Naive B cell (primary cell): Measurements from ENCODE around the gene FMNL2. TPM values are rescaled to one million over a fixed set of nuclear protein-coding genes. Genes with fewer than 3 reads are reported as not detected.
A peak's percentile ranks its signal among the peaks of the same experiment; 100 is the strongest.

Experiments used
- ATAC-seq, 2 donors: fragments of 150-1000 bp; cut with Tn5 transposase; 2 replicates each; pipeline ENCODE4 v1.10.0; 2021; ENCODE audit warnings: low read depth in 2 of 2, mild to moderate bottlenecking in 2 of 2, moderate library complexity in 2 of 2
- DNase-seq: peaks from one replicate; pipeline ENCODE4 v3.0.0; 2022
- H3K27ac Mint-ChIP-seq, 6 donors: one replicate each; pipeline ENCODE4 v1.8.0; 2020 to 2022; ENCODE audit warnings: mild to moderate bottlenecking in 6 of 6, mixed read lengths in 6 of 6, moderate library complexity in 5 of 6, inconsistent platforms in 2 of 6
- H3K27me3 Mint-ChIP-seq, 3 donors: one replicate each; pipeline ENCODE4 v1.8.0; 2021 to 2022; ENCODE audit warnings: mixed read lengths in 3 of 3, mild to moderate bottlenecking in 1 of 3
- H3K36me3 Mint-ChIP-seq, 2 donors: one replicate each; pipeline ENCODE4 v1.8.0; 2020 to 2022; ENCODE audit warnings: mixed read lengths in 2 of 2, inconsistent platforms in 1 of 2, mild to moderate bottlenecking in 1 of 2
- H3K4me1 Mint-ChIP-seq, 3 donors: one replicate each; pipeline ENCODE4 v1.8.0; 2020 to 2022; ENCODE audit warnings: mixed read lengths in 3 of 3, inconsistent platforms in 1 of 3, mild to moderate bottlenecking in 1 of 3, moderate library complexity in 1 of 3
- H3K4me3 Mint-ChIP-seq, 8 donors: one replicate each; pipeline ENCODE4 v1.8.0; 2020 to 2022; ENCODE audit warnings: mild to moderate bottlenecking in 8 of 8, mixed read lengths in 8 of 8, moderate library complexity in 8 of 8, inconsistent platforms in 2 of 8
- H3K9me3 Mint-ChIP-seq, 7 donors: one replicate each; pipeline ENCODE4 v1.8.0; 2020 to 2022; ENCODE audit warnings: mixed read lengths in 7 of 7, mild to moderate bottlenecking in 5 of 7, inconsistent platforms in 2 of 7, moderate library complexity in 1 of 7
- polyA plus RNA-seq, 6 donors: library from polyadenylated mRNA; unstranded; fragments of 300-500 nt; fragmentation: Illumina TruSeq; gene quantifications; one replicate each; pipeline ENCODE4 v1.2.3, GENCODE V29; 2021; ENCODE audit warnings: low read depth in 6 of 6

Gene FMNL2
- polyA plus RNA-seq, 6 donors from 2014 or later: 0.08 to 1.4 (median 0.61) TPM

DNA sequence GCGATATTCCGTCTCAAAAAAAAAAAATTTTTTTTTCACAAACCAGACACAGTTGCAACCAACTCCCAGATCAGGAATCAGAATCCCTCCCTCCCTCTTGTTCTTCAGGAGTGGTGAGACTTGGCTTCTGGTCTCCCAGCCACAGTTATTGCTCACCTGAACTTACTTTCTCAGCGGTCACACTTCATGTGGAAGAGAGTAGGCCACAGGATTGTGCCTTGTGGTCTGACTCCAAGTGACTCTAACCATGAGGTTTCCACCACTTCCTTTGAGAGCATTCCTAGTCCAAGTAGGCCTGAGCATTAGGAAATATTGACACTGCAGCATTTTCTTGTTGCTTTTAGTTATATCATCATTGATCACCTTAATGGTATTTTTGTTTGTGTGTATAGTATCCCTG lies 12.1 kb downstream of the FMNL2 start:
- no peak overlapping the region for H3K27ac Mint-ChIP-seq
- DNase-seq: no peak
- ATAC-seq: no peak
- no peaks in the 10 kb centered on the region for H3K27me3 Mint-ChIP-seq
- no peaks in the 10 kb centered on the region for H3K36me3 Mint-ChIP-seq
- H3K4me3 Mint-ChIP-seq: no peak overlapping the region
- peaks cover 0 to 3% (median 0%) of the 10 kb centered on the region in 7 donors for H3K9me3 Mint-ChIP-seq
- no peaks in the 10 kb centered on the region for H3K4me1 Mint-ChIP-seq

DNA sequence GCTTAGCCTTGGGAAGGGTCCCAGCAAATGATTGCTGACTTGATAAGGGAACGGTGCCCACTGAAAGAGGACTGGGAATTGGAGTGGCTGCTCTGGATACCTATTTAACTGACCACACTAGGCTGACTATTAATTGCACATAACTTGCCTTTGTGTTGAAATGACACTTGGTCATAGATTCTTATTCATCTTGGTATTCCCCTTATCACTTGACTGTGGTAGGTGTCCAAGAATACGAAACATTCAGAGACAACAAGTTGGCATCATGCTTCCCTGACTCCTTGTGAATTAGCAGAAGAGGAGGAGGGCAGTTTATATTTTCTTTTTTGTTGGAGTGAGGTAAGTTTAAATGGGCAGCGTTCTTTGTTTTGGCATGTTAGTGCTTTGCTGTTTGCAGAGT lies 13.4 kb downstream of the FMNL2 start:
- DNase-seq (no peak), ATAC-seq (no peak)
- Mint-ChIP-seq H3K9me3 (peaks cover 0 to 3% (median 0%) of the 10 kb centered on the region in 7 donors), H3K4me1 (no peaks in the 10 kb centered on the region), H3K4me3 (no peak overlapping the region), H3K27me3 (no peaks in the 10 kb centered on the region), H3K36me3 (no peaks in the 10 kb centered on the region), H3K27ac (no peak overlapping the region)

DNA sequence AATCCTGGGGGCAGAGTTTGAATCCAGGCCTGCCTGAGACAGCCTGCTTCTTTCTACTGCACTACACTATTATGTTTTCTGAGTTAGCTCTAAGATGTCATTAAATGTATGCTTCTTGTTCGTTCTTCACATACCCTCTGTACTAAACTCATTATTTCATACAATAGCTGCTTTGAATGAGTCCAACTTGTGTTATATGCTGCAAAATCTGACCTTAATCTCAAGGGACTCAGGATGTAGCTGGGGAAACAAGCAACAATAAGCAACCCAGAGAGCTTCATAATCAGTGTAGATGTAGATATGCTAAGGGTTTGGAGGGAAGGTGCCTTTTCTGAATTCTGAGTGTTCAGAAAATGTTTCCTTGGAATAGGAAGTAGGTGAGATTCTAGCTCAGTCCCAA lies 14.4 kb downstream of the FMNL2 start:
- Mint-ChIP-seq H3K27ac (no peak overlapping the region), H3K27me3 (no peaks in the 10 kb centered on the region), H3K4me3 (no peak overlapping the region), H3K9me3 (peaks cover 0 to 3% (median 0%) of the 10 kb centered on the region in 7 donors), H3K36me3 (no peaks in the 10 kb centered on the region), H3K4me1 (no peaks in the 10 kb centered on the region)
- DNase-seq (no peak), ATAC-seq (no peak)

DNA sequence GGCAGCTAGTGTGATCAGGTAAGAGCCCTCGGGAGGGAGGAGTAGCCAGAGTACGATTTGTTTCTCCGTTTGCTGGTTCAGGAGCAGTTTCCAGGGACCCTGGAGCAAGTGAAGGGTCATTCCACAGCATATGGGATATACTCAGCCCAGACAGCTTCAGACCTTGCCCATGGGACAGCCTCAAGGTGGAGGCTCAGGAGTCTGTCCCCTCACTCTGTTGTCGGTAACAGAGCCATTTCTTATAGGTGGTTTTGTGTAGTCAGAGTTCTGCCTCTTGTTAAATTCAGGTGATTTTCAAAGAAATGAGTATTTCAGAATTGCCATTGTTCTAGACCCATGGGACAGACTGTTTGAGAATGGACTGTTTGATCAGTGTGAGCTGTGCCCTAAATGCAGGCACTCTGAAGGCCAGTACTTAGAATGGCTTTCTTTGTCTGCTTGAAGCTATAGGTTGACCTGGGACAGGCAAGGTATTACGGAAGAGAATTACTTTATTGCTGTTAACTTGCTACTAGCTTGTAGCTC lies 15.2 kb downstream of the FMNL2 start:
- no peak overlapping the region for H3K27ac Mint-ChIP-seq
- ATAC-seq (no peak), DNase-seq (no peak)
- H3K4me1 Mint-ChIP-seq: no peaks in the 10 kb centered on the region
- H3K9me3 Mint-ChIP-seq: peaks cover 0 to 3% (median 0%) of the 10 kb centered on the region in 7 donors
- H3K4me3 Mint-ChIP-seq: no peak overlapping the region
- no peaks in the 10 kb centered on the region for H3K36me3 Mint-ChIP-seq
- H3K27me3 Mint-ChIP-seq: no peaks in the 10 kb centered on the region

DNA sequence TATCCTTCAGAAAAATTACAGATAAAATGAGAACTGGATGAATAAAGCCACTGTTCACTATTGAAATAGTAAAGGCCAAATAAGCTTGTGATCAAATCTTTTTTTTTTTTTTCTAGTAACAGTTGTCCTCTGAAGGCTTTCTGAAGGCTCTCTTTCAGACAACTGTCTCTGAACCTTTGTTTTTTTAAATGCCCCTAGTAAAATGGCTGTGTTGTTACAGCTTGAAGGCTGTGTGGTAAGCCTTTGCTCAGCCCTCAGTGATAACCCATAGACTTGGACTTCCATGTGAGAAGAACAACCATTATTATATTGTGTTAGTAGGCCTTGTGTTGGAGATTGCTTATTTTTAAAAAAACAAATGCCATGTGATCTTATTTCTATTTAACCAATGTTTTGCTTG lies 17.6 kb downstream of the FMNL2 start:
- peaks cover 0 to 3% (median 0%) of the 10 kb centered on the region in 7 donors for H3K9me3 Mint-ChIP-seq
- H3K36me3 Mint-ChIP-seq: no peaks in the 10 kb centered on the region
- ATAC-seq: no peak
- no peak overlapping the region for H3K27ac Mint-ChIP-seq
- no peaks in the 10 kb centered on the region for H3K27me3 Mint-ChIP-seq
- no peaks in the 10 kb centered on the region for H3K4me1 Mint-ChIP-seq
- DNase-seq: no peak
- H3K4me3 Mint-ChIP-seq: no peak overlapping the region

DNA sequence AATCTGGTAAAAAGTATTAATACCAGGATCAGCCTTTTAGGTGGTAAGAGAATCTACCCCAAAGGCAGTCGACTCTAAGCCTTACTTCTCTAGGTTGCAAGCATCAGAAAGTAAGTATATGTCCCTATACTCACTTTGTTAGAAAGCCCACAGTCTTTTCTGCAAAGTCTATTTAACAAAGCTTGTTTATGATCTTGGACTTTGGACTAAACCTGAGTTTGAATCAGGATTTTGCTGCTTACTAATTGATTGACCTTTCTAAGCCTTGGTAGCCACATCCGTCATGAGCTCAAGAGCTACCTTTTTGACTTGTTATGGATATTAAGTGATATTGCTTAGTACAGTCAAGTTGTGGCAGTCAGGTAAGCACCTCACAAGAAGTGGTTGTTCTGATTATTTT lies 18.4 kb downstream of the FMNL2 start:
- H3K27me3 Mint-ChIP-seq: no peaks in the 10 kb centered on the region
- no peak overlapping the region for H3K27ac Mint-ChIP-seq
- peaks cover 0 to 3% (median 0%) of the 10 kb centered on the region in 7 donors for H3K9me3 Mint-ChIP-seq
- H3K4me3 Mint-ChIP-seq: no peak overlapping the region
- H3K4me1 Mint-ChIP-seq: no peaks in the 10 kb centered on the region
- ATAC-seq (no peak), DNase-seq (no peak)
- H3K36me3 Mint-ChIP-seq: no peaks in the 10 kb centered on the region

DNA sequence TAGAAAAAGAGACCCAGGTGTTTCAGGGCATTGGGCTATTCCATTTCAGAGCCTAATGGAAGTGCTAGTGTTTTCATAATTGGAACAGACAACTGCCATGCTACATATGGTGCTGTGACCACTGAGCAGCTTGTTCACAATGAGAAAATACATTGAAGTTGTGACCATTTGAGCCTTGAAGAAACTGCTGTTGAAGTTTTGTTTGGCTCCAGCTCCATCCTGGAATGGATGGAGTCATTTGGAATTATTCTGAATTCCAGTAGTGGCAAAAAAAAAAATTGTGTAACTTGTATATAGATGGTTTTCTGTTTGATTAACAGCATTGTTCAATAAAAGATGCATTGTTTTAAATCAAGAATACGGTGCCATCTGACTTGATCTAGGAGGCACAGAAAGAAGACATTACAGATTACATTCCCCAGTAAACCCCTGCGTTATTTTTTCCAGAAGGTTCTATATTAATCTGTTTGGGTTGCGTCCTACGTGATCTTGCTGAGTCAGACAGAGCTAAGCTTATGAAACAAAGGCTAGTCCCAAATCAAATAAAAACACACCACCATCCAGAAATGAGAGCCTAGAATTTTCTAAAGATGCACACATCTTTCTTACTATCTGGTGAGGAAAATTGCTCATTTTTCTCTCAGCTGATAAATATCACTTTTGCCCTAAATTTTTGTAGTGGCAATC lies 19.2 kb downstream of the FMNL2 start:
- H3K4me3 Mint-ChIP-seq: no peak overlapping the region
- peaks cover 0 to 3% (median 0%) of the 10 kb centered on the region in 7 donors for H3K9me3 Mint-ChIP-seq
- no peak for DNase-seq
- no peak for ATAC-seq
- H3K27me3 Mint-ChIP-seq: no peaks in the 10 kb centered on the region
- H3K36me3 Mint-ChIP-seq: no peaks in the 10 kb centered on the region
- no peak overlapping the region for H3K27ac Mint-ChIP-seq
- H3K4me1 Mint-ChIP-seq: no peaks in the 10 kb centered on the region

DNA sequence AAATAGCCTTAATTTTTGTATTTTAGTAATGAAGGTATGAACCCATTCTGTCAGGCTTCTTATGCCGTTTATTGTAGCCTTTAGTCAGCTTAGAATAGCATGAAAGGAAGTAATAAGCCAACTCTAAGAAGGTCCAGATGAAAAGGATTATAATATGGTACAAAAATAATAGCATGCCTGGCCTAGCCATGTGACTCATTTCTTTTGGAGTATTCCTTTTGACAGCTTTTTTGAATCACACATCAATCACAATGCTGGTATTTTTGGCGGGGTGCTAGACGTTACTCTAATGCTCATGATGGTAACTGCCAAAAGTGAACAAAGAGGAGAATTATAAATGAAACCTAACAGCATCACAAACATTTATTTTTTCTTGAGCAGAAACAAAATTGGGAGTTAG lies 19.9 kb downstream of the FMNL2 start:
- Mint-ChIP-seq H3K9me3 (peaks cover 0 to 3% (median 0%) of the 10 kb centered on the region in 7 donors), H3K36me3 (no peaks in the 10 kb centered on the region), H3K4me1 (no peaks in the 10 kb centered on the region), H3K27ac (no peak overlapping the region), H3K27me3 (no peaks in the 10 kb centered on the region), H3K4me3 (no peak overlapping the region)
- no peak for DNase-seq
- ATAC-seq: no peak

DNA sequence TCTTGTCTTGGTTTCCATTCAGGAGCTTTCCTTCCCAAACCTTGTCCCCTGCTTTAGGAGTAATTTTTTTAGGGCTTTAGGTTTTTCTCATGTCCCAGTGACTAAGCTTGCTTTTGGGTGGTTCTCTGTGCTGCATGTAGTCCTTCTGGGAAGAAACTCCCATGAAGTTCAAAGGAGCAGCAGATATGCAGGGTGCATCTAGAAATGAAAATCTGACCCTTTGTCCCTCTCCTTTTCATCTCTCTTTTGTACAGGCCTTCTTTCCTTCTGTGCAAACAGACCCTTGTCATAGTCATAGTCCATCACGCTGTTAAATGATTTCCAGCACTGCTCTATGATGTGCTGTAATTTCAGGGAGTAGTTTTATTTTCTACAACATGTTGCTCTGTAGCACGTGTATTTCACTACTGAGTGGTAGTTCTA lies 20.4 kb downstream of the FMNL2 start:
- Mint-ChIP-seq H3K27ac (no peak overlapping the region), H3K4me1 (no peaks in the 10 kb centered on the region), H3K9me3 (peaks cover 0 to 3% (median 0%) of the 10 kb centered on the region in 7 donors), H3K4me3 (no peak overlapping the region), H3K36me3 (no peaks in the 10 kb centered on the region), H3K27me3 (no peaks in the 10 kb centered on the region)
- no peak for DNase-seq
- ATAC-seq: no peak

DNA sequence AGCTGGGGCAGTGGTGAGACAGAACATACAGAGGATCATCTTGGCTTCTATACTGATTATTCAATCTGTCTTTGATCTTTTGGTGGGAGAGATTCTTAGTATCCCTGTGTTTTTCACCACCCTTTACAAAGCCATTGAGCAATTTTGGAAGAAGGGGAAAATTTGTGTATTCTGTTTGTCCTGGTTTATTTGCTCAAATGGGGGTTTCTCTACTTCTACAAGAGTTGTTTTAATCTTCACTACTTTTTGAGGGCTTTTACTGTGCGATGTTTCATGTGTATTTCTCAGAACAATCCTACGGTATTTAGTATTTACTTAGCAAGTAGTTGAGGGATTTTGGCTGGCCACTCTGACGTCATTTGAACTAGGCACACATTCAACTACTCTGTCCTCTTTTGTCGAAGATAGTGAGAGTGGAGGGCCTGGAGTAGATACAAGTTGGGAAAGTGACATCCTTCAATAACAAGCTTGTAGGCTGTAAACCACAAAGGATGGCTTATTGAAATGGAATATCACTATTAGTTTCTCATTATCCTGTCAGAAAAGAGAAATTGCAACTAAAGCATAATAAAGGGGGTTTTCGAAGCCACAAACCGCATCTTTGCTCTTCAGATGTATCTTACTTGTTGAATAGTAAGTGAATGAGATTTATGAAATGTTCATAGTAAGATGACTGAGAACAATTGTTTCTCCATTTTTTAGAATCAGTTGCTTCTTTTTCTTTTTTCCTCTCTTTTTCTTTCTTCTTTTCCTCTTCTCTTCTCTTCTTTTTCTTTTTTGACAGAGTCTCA lies 24.8 kb downstream of the FMNL2 start:
- Mint-ChIP-seq H3K4me1 (no peaks in the 10 kb centered on the region), H3K36me3 (no peaks in the 10 kb centered on the region), H3K9me3 (no peaks in the 10 kb centered on the region), H3K4me3 (no peak overlapping the region), H3K27ac (peak overlapping the region in 1 of 6 donors; percentile 26), H3K27me3 (peaks cover 0 to 2% (median under 1%) of the 10 kb centered on the region in 3 donors)
- no peak for DNase-seq
- ATAC-seq: no peak

DNA sequence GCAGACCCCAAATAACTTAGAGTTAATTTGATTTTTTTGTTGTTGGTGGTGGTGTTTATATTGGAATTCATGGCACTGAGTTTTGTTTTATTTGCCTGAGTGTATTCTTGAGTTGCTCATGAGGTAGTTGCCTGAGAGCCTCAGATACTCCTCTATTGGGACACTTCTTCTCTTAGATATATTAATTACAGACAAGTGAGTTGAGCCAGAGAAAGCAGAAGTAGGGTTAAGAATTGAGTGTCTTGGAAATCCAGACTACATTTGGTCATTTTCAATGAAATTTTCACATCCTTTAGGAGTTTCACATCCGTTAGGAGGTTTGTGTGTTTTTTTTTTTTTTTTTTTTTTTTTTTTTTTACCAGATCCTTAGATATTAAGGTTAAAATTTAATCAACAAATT lies 29.0 kb downstream of the FMNL2 start:
- H3K4me1 Mint-ChIP-seq: no peaks in the 10 kb centered on the region
- H3K9me3 Mint-ChIP-seq: no peaks in the 10 kb centered on the region
- H3K27ac Mint-ChIP-seq: no peak overlapping the region
- no peak overlapping the region for H3K4me3 Mint-ChIP-seq
- H3K27me3 Mint-ChIP-seq: peaks cover 0 to 8% (median 5%) of the 10 kb centered on the region in 3 donors
- H3K36me3 Mint-ChIP-seq: no peaks in the 10 kb centered on the region
- DNase-seq (no peak), ATAC-seq (no peak)

DNA sequence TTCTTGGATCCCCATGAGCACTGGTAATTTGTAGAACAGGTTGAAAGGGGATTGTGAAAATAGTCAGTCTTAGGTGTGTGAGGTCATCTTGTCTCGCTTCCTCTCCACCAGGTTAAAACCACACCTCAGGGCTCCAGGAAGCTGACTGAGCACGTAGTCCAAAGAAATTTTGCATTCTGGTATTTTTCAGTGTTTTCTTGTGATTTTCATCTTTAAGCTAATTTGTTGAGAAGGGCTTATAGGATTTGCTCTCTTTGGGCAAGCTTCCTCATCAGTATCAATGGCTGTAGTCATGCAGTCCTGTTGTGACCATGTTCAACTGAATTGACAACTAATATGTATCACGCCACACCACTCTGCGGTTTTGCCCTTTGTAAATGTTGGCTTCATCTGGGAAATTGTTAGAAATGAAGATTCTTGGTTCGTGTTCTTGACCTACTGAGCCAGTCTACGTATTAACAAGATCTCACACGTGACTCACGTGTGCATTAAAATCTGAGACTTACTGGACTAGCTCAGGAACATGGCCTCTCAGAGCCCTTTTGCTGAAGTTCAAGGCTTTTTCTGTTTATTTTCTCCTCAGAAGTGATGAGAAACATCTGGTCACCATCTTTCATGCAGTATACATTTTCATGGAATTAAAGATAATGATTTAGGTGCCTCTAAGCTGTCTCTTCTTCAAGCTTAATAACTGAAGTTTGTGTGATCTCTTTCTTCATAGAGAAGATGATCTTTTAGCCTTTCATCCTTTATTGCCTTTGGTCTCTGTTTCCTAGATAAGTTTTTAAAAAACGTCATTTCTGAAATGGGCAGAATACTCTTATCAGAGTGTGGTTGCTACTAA lies 32.8 kb downstream of the FMNL2 start:
- ATAC-seq: no peak
- H3K27me3 Mint-ChIP-seq: peaks cover 0 to 16% (median 9%) of the 10 kb centered on the region in 3 donors
- no peaks in the 10 kb centered on the region for H3K4me1 Mint-ChIP-seq
- no peak overlapping the region for H3K27ac Mint-ChIP-seq
- no peaks in the 10 kb centered on the region for H3K36me3 Mint-ChIP-seq
- no peaks in the 10 kb centered on the region for H3K9me3 Mint-ChIP-seq
- DNase-seq: no peak
- no peak overlapping the region for H3K4me3 Mint-ChIP-seq

DNA sequence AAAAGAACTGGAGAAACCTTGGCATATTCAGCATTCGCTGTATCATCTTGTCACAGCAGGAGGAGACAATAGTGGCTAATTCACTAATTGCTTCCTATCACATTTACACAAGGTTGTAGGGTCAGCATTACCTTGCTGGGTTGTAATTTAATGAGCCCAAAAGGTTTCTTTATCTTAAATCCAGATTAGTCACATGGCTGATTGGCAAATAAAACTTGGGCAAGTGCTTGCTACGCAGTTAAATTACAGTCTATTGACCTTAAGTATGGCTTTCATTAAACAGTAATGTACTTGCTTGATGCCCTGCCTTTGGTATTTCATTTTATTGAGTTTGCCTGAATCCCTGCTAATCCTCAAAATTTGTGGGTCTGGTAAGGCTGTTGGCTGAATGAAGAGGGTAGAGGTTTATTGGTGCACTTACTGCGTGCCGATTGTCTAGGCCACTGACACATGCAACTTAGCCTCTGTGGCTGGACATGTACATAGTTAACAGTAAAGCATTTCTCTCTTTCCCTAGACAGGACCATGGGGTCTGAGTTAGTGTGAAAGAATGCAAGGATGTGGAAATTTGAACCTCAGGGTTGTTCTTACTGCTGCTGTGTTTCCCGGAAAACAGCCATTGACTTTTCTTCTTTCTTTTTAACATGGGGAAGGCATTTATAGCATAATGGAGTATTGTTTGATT lies 34.3 kb downstream of the FMNL2 start:
- Mint-ChIP-seq H3K4me1 (no peaks in the 10 kb centered on the region), H3K4me3 (no peak overlapping the region), H3K27ac (no peak overlapping the region), H3K9me3 (no peaks in the 10 kb centered on the region), H3K36me3 (no peaks in the 10 kb centered on the region), H3K27me3 (peaks cover 0 to 16% (median 9%) of the 10 kb centered on the region in 3 donors)
- no peak for DNase-seq
- ATAC-seq: no peak
